Measurements from ENCODE around the gene NDUFA9. TPM values are rescaled to one million over a fixed set of nuclear protein-coding genes. Genes with fewer than 3 reads are reported as not detected.
A peak's percentile ranks its signal among the peaks of the same experiment; 100 is the strongest.

NDUFA9 gene
- 100 to 1,000 TPM; 184 to 225 TPM for total RNA-seq

- H3K9me3 ChIP-seq = no peaks in the 10 kb centered on the region
- peak within 1 kb of the TSS; percentile 75 for H3K4me3 ChIP-seq
- intact Hi-C loops (cut with DNase I) = no loop called here
- H3K27ac ChIP-seq = peak within 1 kb of the TSS; percentile 88
- no peak for TF ChIP-seq CTCF (IDR thresholded peaks at IDR 0.05)
- no peaks in the 10 kb centered on the region for H3K36me3 ChIP-seq
- peak; percentile 91 for DNase-seq
- H3K27me3 ChIP-seq = no peaks in the 10 kb centered on the region
- H3K9ac ChIP-seq (ENCODE audit: low read depth in 2 of 2, low read length in 2 of 2) = peak within 1 kb of the TSS; percentile 87 to 97
- peaks cover 12% of the 10 kb centered on the region for H3K4me1 ChIP-seq
Measured at GRCh38 chr12:4648501-4649357, at the start of gene NDUFA9, which contains the start of gene AKAP3. Gene NDUFA9, plus strand, starts transcription at chr12:4649114. Its CDS starts 13 bp downstream, at chr12:4649127. Gene AKAP3, minus strand, starts transcription at chr12:4649051. Its CDS starts 10,855 bp downstream, at chr12:4638196.

- no peak for TF ChIP-seq CTCF (IDR thresholded peaks at IDR 0.05)
- intact Hi-C loops (cut with DNase I) = no loop called here
Measured at GRCh38 chr12:4603421-4603820, 45.5 kb upstream of the NDUFA9 start.

GRCh38 chr12:4603946-4604345, 45.0 kb upstream of the NDUFA9 start:
- no peak for DNase-seq
- Histone ChIP-seq H3K27ac (no peak overlapping the region), H3K9ac (ENCODE audit: low read depth in 2 of 2, low read length in 2 of 2) (no peak overlapping the region), H3K36me3 (no peaks in the 10 kb centered on the region), H3K27me3 (no peaks in the 10 kb centered on the region), H3K4me1 (no peaks in the 10 kb centered on the region), H3K9me3 (no peaks in the 10 kb centered on the region), H3K4me3 (no peak overlapping the region)
- no peak for TF ChIP-seq CTCF (IDR thresholded peaks at IDR 0.05)
- intact Hi-C loops (cut with DNase I) = loop anchor here (2.0 kb wide), 1 partner anchor 155 kb away; no protein-coding TSS in a partner anchor

More at GRCh38 chr12:4603421-4603820, 45.5 kb upstream of the NDUFA9 start:
- Histone ChIP-seq H3K4me1 (no peaks in the 10 kb centered on the region), H3K27me3 (no peaks in the 10 kb centered on the region), H3K36me3 (no peaks in the 10 kb centered on the region), H3K9me3 (no peaks in the 10 kb centered on the region), H3K4me3 (no peak overlapping the region), H3K27ac (no peak overlapping the region), H3K9ac (ENCODE audit: low read depth in 2 of 2, low read length in 2 of 2) (no peak overlapping the region)
- no peak for DNase-seq

- H3K9me3 ChIP-seq = no peaks in the 10 kb centered on the region
- DNase-seq = peak; percentile 85
- TF ChIP-seq CTCF (IDR thresholded peaks at IDR 0.05) = peak; percentile 99
- H3K9ac ChIP-seq (ENCODE audit: low read depth in 2 of 2, low read length in 2 of 2) = peak overlapping the region; percentile 75 to 82
- no peak overlapping the region for H3K27ac ChIP-seq
- no peaks in the 10 kb centered on the region for H3K27me3 ChIP-seq
- intact Hi-C loops (cut with DNase I) = loop anchor here (2.0 kb wide), 1 partner anchor 154 kb away; no protein-coding TSS in a partner anchor
- H3K36me3 ChIP-seq = no peaks in the 10 kb centered on the region
- peak overlapping the region; percentile 78 for H3K4me3 ChIP-seq
- H3K4me1 ChIP-seq = no peaks in the 10 kb centered on the region
Measured at GRCh38 chr12:4604684-4605193, 44.2 kb upstream of the NDUFA9 start.

GRCh38 chr12:4607056-4607455, 41.9 kb upstream of the NDUFA9 start:
- TF ChIP-seq CTCF (IDR thresholded peaks at IDR 0.05) = no peak

More at GRCh38 chr12:4607056-4607455, 41.9 kb upstream of the NDUFA9 start:
- Histone ChIP-seq H3K36me3 (no peaks in the 10 kb centered on the region), H3K27me3 (no peaks in the 10 kb centered on the region), H3K9ac (ENCODE audit: low read depth in 2 of 2, low read length in 2 of 2) (no peak overlapping the region), H3K4me1 (no peaks in the 10 kb centered on the region), H3K4me3 (no peak overlapping the region), H3K9me3 (no peaks in the 10 kb centered on the region), H3K27ac (no peak overlapping the region)
- intact Hi-C loops (cut with DNase I) = no loop called here
- DNase-seq = no peak

Measured in colonic mucosa (tissue), 4 donors.